ENCODE data around the gene DACT2.

DACT2 gene

DNA sequence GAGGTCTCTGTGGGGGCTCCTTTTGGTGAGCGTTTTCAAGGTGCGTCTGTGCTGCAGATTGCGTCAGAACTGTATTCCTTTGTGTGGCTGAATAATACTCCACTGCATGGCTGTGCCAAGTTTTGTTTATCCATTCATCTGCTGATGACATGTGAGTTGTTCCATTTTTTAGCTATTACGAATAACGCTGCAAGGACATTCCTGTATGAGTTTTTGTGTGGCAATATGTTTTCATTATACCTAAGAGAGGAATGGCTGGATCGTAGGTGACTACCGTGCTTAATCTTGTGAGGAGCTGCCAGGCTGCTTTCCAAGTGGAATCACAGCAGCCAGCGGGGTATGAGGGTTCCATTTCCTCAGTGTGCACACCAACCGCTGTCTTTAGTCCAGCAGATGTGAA is 1.1 kb upstream of the DACT2 start:
- H3K27ac ChIP-seq (ENCODE audit: low read length), result no peak overlapping the region
- no peak overlapping the region for H2AFZ ChIP-seq (ENCODE audit: low read depth, low read length)
- H3K4me1 ChIP-seq (ENCODE audit: insufficient read depth, low read length), result no peaks in the 10 kb centered on the region
- ATAC-seq (ENCODE audit: insufficient read depth, low read depth) (no peak), DNase-seq (no peak)
- H3K9ac ChIP-seq (ENCODE audit: low read depth, low read length), result no peak overlapping the region
- TF ChIP-seq, protein P1, sequence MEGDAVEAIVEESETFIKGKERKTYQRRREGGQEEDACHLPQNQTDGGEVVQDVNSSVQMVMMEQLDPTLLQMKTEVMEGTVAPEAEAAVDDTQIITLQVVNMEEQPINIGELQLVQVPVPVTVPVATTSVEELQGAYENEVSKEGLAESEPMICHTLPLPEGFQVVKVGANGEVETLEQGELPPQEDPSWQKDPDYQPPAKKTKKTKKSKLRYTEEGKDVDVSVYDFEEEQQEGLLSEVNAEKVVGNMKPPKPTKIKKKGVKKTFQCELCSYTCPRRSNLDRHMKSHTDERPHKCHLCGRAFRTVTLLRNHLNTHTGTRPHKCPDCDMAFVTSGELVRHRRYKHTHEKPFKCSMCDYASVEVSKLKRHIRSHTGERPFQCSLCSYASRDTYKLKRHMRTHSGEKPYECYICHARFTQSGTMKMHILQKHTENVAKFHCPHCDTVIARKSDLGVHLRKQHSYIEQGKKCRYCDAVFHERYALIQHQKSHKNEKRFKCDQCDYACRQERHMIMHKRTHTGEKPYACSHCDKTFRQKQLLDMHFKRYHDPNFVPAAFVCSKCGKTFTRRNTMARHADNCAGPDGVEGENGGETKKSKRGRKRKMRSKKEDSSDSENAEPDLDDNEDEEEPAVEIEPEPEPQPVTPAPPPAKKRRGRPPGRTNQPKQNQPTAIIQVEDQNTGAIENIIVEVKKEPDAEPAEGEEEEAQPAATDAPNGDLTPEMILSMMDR (IDR thresholded peaks at IDR 0.05; ENCODE audit: borderline replicate concordance, extremely low read depth, low read length, poor library complexity, severe bottlenecking), result no peak
- no peak for TF ChIP-seq EZH2 (IDR thresholded peaks at IDR 0.05; ENCODE audit: borderline replicate concordance, low read depth, low read length, severe bottlenecking)
- H3K4me2 ChIP-seq (ENCODE audit: insufficient read depth, low read length), result no peak overlapping the region
- no peaks in the 10 kb centered on the region for H4K20me1 ChIP-seq (ENCODE audit: insufficient read depth, low read length)
- H3K79me2 ChIP-seq (ENCODE audit: insufficient read depth, low read length), result no peaks in the 10 kb centered on the region
- no peaks in the 10 kb centered on the region for H3K36me3 ChIP-seq (ENCODE audit: insufficient read depth, low read length)
- no peak overlapping the region for H3K4me3 ChIP-seq (ENCODE audit: low read depth in 1 of 2, low read length in 2 of 2)
- H3K27me3 ChIP-seq (ENCODE audit: insufficient read depth, low read length, poor library complexity), result no peaks in the 10 kb centered on the region
- peaks cover 4% of the 10 kb centered on the region for H3K9me3 ChIP-seq (ENCODE audit: insufficient read depth, low read length, severe bottlenecking)

DNA sequence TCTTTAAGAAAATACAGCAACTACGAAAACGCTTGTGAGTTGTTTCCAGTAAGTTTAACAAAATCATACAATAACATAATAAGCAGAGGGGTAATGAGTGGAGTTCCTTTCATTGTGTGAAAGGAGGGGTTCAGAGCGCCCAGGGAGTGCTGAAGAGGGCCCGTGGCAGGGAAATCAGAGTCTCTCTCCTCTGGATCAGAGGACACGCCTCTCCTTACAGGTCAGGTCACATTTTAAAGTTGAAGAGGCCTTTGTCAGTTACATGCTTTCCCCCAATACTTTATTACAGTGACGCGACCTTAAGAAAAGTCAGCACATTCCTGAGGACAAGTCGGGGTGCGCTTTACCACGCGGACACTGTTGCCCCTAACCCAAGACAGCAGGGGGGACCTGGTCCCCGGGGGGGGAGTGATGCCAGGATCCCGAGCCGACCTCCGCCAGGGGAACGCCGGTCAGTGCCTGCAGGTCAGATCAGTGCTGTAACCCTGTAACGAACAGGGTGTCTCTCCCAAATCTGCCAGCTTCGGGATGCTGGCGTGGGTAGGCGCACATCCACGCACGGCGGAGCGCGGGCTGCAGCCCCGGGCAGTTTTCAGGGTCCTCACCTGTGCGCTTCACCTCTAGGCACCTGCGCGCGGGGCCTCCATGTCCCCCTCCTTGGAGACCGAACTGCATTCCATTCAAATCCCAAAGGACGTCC is 848 bp downstream of the DACT2 start:
- DNase-seq (no peak), ATAC-seq (ENCODE audit: insufficient read depth, low read depth) (no peak)
- no peak overlapping the region for H3K4me3 ChIP-seq (ENCODE audit: low read depth in 1 of 2, low read length in 2 of 2)
- H3K36me3 ChIP-seq (ENCODE audit: insufficient read depth, low read length), result no peaks in the 10 kb centered on the region
- H2AFZ ChIP-seq (ENCODE audit: low read depth, low read length), result no peak overlapping the region
- peaks cover 4% of the 10 kb centered on the region for H3K9me3 ChIP-seq (ENCODE audit: insufficient read depth, low read length, severe bottlenecking)
- H3K27me3 ChIP-seq (ENCODE audit: insufficient read depth, low read length, poor library complexity), result no peaks in the 10 kb centered on the region
- no peaks in the 10 kb centered on the region for H3K4me1 ChIP-seq (ENCODE audit: insufficient read depth, low read length)
- no peaks in the 10 kb centered on the region for H3K79me2 ChIP-seq (ENCODE audit: insufficient read depth, low read length)
- no peaks in the 10 kb centered on the region for H4K20me1 ChIP-seq (ENCODE audit: insufficient read depth, low read length)
- H3K9ac ChIP-seq (ENCODE audit: low read depth, low read length), result no peak overlapping the region
- TF ChIP-seq, protein P1 (IDR thresholded peaks at IDR 0.05; ENCODE audit: borderline replicate concordance, extremely low read depth, low read length, poor library complexity, severe bottlenecking), result no peak
- TF ChIP-seq EZH2 (IDR thresholded peaks at IDR 0.05; ENCODE audit: borderline replicate concordance, low read depth, low read length, severe bottlenecking), result no peak
- no peak overlapping the region for H3K4me2 ChIP-seq (ENCODE audit: insufficient read depth, low read length)
- no peak overlapping the region for H3K27ac ChIP-seq (ENCODE audit: low read length)

DNA sequence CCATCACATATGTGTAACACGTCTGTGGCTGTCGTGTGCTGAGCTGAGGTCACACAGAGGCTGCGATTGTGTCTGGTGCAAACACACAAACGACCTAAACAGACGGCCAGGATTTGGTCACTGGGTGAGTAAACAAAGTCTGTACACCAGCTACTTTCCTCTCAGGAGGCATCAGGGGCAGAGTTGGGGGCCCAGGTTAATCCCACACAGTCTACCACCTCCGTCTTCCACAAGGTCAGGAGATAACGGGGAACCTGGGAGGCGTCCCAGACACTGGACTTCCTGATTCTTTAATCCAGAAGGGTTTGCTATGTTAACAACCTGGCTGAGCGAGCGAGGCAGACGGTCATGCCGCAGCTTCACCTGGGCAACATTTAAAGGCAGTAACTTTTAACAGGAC is 1.5 kb downstream of the DACT2 start:
- H4K20me1 ChIP-seq (ENCODE audit: insufficient read depth, low read length), result no peaks in the 10 kb centered on the region
- H3K27ac ChIP-seq (ENCODE audit: low read length), result no peak overlapping the region
- no peak overlapping the region for H3K9ac ChIP-seq (ENCODE audit: low read depth, low read length)

More for the DNA sequence above, 1.5 kb downstream of the DACT2 start:
- TF ChIP-seq EZH2 (IDR thresholded peaks at IDR 0.05; ENCODE audit: borderline replicate concordance, low read depth, low read length, severe bottlenecking), result no peak
- TF ChIP-seq, protein P1 (IDR thresholded peaks at IDR 0.05; ENCODE audit: borderline replicate concordance, extremely low read depth, low read length, poor library complexity, severe bottlenecking), result no peak
- H3K4me3 ChIP-seq (ENCODE audit: low read depth in 1 of 2, low read length in 2 of 2), result no peak overlapping the region
- no peaks in the 10 kb centered on the region for H3K79me2 ChIP-seq (ENCODE audit: insufficient read depth, low read length)
- H2AFZ ChIP-seq (ENCODE audit: low read depth, low read length), result no peak overlapping the region
- no peak for ATAC-seq (ENCODE audit: insufficient read depth, low read depth)
- H3K36me3 ChIP-seq (ENCODE audit: insufficient read depth, low read length), result no peaks in the 10 kb centered on the region
- no peak overlapping the region for H3K4me2 ChIP-seq (ENCODE audit: insufficient read depth, low read length)
- no peak for DNase-seq
- H3K27me3 ChIP-seq (ENCODE audit: insufficient read depth, low read length, poor library complexity), result no peaks in the 10 kb centered on the region
- no peaks in the 10 kb centered on the region for H3K4me1 ChIP-seq (ENCODE audit: insufficient read depth, low read length)
- peaks cover 4% of the 10 kb centered on the region for H3K9me3 ChIP-seq (ENCODE audit: insufficient read depth, low read length, severe bottlenecking)
